HEK293T (cell line): ENCODE measurements around the gene CAPS.
"Not testable (repeated sequence)": the region's sequence is repeated elsewhere in the genome, so short reads cannot be mapped to it uniquely, and the experiment has no call there.

Experiments used
- CTCF ChIA-PET: fragments of 350-600 bp; formaldehyde crosslinking; extraction: SDS; loops from one replicate; lab custom pipeline; 2021; ENCODE audit warnings: antibody characterized with exemption, inconsistent platforms; lab: Yijun Ruan, JAX
- POLR2A ChIA-PET: fragments of 350-600 bp; formaldehyde crosslinking; extraction: SDS; loops from one replicate; lab custom pipeline; 2020; ENCODE audit warnings: antibody characterized with exemption, inconsistent platforms; lab: Yijun Ruan, JAX
- DNase-seq: peaks from one replicate; pipeline ENCODE4 v3.0.0; 2012; ENCODE audit warnings: mixed read lengths; ENCODE audit errors: extremely low spot score
- ARNT ChIP-seq: fragments of 450-650 bp; IDR thresholded peaks from 2 replicates; pipeline ENCODE4 v1.6.1; 2017; ENCODE audit warnings: mild to moderate bottlenecking
- BHLHE40 ChIP-seq: fragments of 450-650 bp; IDR thresholded peaks from 2 replicates; pipeline ENCODE4 v1.6.1; 2016; ENCODE audit warnings: mild to moderate bottlenecking, moderate library complexity, borderline replicate concordance
- CTBP1 ChIP-seq: fragments of 450-650 bp; IDR thresholded peaks from 2 replicates; pipeline ENCODE4 v1.6.1; 2016; ENCODE audit warnings: borderline replicate concordance
- ELF4 ChIP-seq: fragments of 450-650 bp; IDR thresholded peaks from 2 replicates; pipeline ENCODE4 v1.6.1; 2017; ENCODE audit warnings: antibody characterized with exemption
- FOXA1 ChIP-seq: fragments of 450-650 bp; IDR thresholded peaks from 2 replicates; pipeline ENCODE4 v1.6.1; 2016; ENCODE audit warnings: mild to moderate bottlenecking
- FOXK2 ChIP-seq: fragments of 450-650 bp; IDR thresholded peaks from 2 replicates; pipeline ENCODE4 v1.6.1; 2016; ENCODE audit warnings: mild to moderate bottlenecking
- FOXM1 ChIP-seq: fragments of 450-650 bp; IDR thresholded peaks from 2 replicates; pipeline ENCODE4 v1.6.1; 2017; ENCODE audit warnings: mild to moderate bottlenecking, borderline replicate concordance
- HDGF ChIP-seq: fragments of 450-650 bp; IDR thresholded peaks from 2 replicates; pipeline ENCODE4 v1.6.1; 2017; ENCODE audit warnings: antibody characterized with exemption, borderline replicate concordance
- L3MBTL2 ChIP-seq: fragments of 450-650 bp; conservative IDR thresholded peaks from 2 replicates; pipeline ENCODE4 v1.6.1; 2016; ENCODE audit warnings: mild to moderate bottlenecking
- LEF1 ChIP-seq: fragments of 450-650 bp; IDR thresholded peaks from 2 replicates; pipeline ENCODE4 v1.6.1; 2017; ENCODE audit warnings: mild to moderate bottlenecking, borderline replicate concordance
- NFRKB ChIP-seq: fragments of 450-650 bp; IDR thresholded peaks from 2 replicates; pipeline ENCODE4 v1.6.1; 2016; ENCODE audit warnings: mild to moderate bottlenecking, moderate library complexity
- PKNOX1 ChIP-seq: fragments of 450-650 bp; IDR thresholded peaks from 2 replicates; pipeline ENCODE4 v1.6.1; 2016
- SP1 ChIP-seq: fragments of 450-650 bp; IDR thresholded peaks from 2 replicates; pipeline ENCODE4 v1.6.1; 2017
- SUZ12 ChIP-seq: fragments of 450-650 bp; IDR thresholded peaks from 2 replicates; pipeline ENCODE4 v1.6.1; 2016; ENCODE audit warnings: mild to moderate bottlenecking
- TARDBP ChIP-seq: fragments of 450-650 bp; IDR thresholded peaks from 2 replicates; pipeline ENCODE4 v1.6.1; 2016
- ZNF384 ChIP-seq: fragments of 450-650 bp; IDR thresholded peaks from 2 replicates; pipeline ENCODE4 v1.6.1; 2016

CAPS gene

DNA sequence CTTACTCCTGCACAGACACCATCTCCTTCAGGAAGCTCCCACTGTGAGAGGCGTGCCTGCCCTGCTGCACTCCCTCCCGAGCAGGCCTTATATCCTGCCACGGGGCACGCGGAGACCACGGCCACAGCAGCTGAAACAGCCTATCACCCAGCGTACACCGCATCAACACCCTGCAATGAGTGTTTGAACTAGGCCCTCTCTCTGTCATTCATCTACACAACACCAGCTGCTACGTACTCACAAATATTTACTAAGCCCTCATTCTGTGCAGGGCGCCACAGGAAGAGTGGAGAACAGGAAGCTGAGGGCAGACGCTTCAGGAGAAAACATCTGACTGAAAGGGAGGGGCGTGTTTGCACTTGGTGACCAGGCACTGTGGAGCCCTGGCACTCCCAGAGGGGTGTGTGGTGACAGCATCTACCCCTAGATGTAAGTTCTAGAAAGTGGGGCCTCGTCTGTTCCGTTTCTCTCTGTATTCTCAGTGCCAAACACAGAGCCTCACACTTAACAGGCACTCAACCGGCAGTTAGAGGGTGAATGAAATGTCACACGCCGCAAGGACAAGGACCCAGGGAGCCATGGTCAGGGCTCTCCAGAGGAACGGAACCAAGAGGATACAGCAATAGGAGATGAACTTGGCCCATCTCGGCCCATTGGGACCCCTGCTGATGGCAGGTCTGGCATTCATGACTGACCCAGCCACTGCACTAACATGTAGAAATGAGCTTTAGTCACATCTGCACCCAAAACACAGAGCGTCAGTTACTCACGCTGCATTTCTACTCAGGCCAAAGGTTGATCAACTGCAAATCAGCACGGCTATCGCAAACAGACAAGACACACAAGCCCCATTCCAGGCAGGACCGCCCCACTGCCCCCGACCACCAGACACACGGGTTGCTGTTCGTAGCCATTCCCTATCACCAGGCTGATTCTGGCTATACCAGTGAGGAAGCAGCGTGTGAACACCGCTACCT lies 48.2 kb downstream of the CAPS start:
- no peak for DNase-seq
- CTCF ChIA-PET = no interaction called here
- POLR2A ChIA-PET = interaction anchor here (1.4 kb wide), 1 partner anchor 16 kb away, joined by 7 read pairs; the partner anchor contains the start of gene RANBP3
- TF ChIP-seq FOXM1 (no peak), BHLHE40 (no peak), HDGF (no peak), SUZ12 (no peak), NFRKB (no peak), ELF4 (no peak), TARDBP (no peak), PKNOX1 (no peak), ZNF384 (no peak), SP1 (no peak), FOXA1 (no peak), CTBP1 (no peak)

- DNase-seq, CTCF ChIA-PET: not testable (repeated sequence)
- POLR2A ChIA-PET = interaction anchor here (1.4 kb wide), 1 partner anchor 15 kb away, joined by 7 read pairs; the partner anchor contains the start of gene RANBP3
Measured at GRCh38 chr19:5963259-5963658, 49.2 kb downstream of the CAPS start.

GRCh38 chr19:5963855-5964254 lies 49.8 kb downstream of the CAPS start:
- no peak for TF ChIP-seq BHLHE40
- TF ChIP-seq SP1 = no peak
- no peak for TF ChIP-seq FOXK2
- no peak for TF ChIP-seq LEF1
- no peak for TF ChIP-seq ELF4
- no peak for TF ChIP-seq HDGF
- no peak for TF ChIP-seq L3MBTL2
- no peak for TF ChIP-seq SUZ12
- TF ChIP-seq CTBP1 = no peak
- ChIA-PET CTCF (no interaction called here), POLR2A (no interaction called here)
- DNase-seq = no peak

GRCh38 chr19:5964816-5965565 lies 50.9 kb downstream of the CAPS start:
- ChIA-PET CTCF (interaction anchor here (0.6 kb wide), 1 partner anchor 8 kb away, joined by 4 read pairs; no protein-coding TSS in a partner anchor), POLR2A (no interaction called here)
- no peak for DNase-seq
- no peak for TF ChIP-seq SUZ12
- no peak for TF ChIP-seq FOXK2
- TF ChIP-seq ZNF384 = no peak
- no peak for TF ChIP-seq ELF4
- TF ChIP-seq ARNT = no peak
- no peak for TF ChIP-seq BHLHE40
- TF ChIP-seq L3MBTL2 = no peak
- TF ChIP-seq FOXM1 = no peak
- no peak for TF ChIP-seq TARDBP
